Natural killer cell (primary cell): Measurements from ENCODE around the gene GPBP1L1. TPM values are rescaled to one million over a fixed set of nuclear protein-coding genes. Genes with fewer than 3 reads are reported as not detected.

Source experiments
- ATAC-seq, 3 donors: fragments of 150-1000 bp in 2 of 3; fragments of 200-7000 bp in 1 of 3; cut with Tn5 transposase; 1 replicate in 1 of 3; 2 replicates in 2 of 3; pipeline ENCODE4 v1.10.0; 2021; ENCODE audit warnings: mild to moderate bottlenecking in 2 of 3, moderate library complexity in 2 of 3
- DNase-seq, 2 donors: peaks; one replicate each; pipeline versions ENCODE4 v3.0.0 to v3.0.0-alpha.2; 2013 to 2021; ENCODE audit warnings: mixed read lengths in 1 of 2
- H3K27ac ChIP-seq: one replicate; pipeline ENCODE4 v1.5.1; 2013; ENCODE audit warnings: mild to moderate bottlenecking, low read length
- H3K27me3 ChIP-seq: one replicate; pipeline ENCODE4 v1.6.1; 2013; ENCODE audit warnings: low read length; ENCODE audit not compliant: control insufficient read depth, insufficient read depth
- H3K36me3 ChIP-seq: one replicate; pipeline ENCODE4 v1.6.1; 2013; ENCODE audit warnings: low read length; ENCODE audit not compliant: control insufficient read depth, insufficient read depth
- H3K4me1 ChIP-seq: one replicate; pipeline ENCODE4 v1.6.1; 2013; ENCODE audit warnings: low read length; ENCODE audit not compliant: control insufficient read depth, insufficient read depth
- H3K4me3 ChIP-seq: one replicate; pipeline ENCODE4 v1.5.1; 2013; ENCODE audit warnings: low read length
- H3K9me3 ChIP-seq: one replicate; pipeline ENCODE4 v1.6.1; 2013; ENCODE audit warnings: low read length; ENCODE audit not compliant: control insufficient read depth, insufficient read depth
- H3K27ac Mint-ChIP-seq, 2 donors: one replicate each; pipeline ENCODE4 v1.8.0; 2022; ENCODE audit warnings: mild to moderate bottlenecking in 2 of 2, mixed read lengths in 2 of 2, moderate library complexity in 1 of 2
- H3K27me3 Mint-ChIP-seq, 2 donors: one replicate each; pipeline ENCODE4 v1.8.0; 2022; ENCODE audit warnings: low read depth in 2 of 2, mixed read lengths in 2 of 2
- H3K36me3 Mint-ChIP-seq: one replicate; pipeline ENCODE4 v1.8.0; 2022; ENCODE audit warnings: mixed read lengths
- H3K4me1 Mint-ChIP-seq, 2 donors: one replicate each; pipeline ENCODE4 v1.8.0; 2022; ENCODE audit warnings: mixed read lengths in 2 of 2
- H3K4me3 Mint-ChIP-seq: one replicate; pipeline ENCODE4 v1.8.0; 2022; ENCODE audit warnings: mild to moderate bottlenecking, moderate library complexity, mixed read lengths
- H3K9me3 Mint-ChIP-seq, 2 donors: one replicate each; pipeline ENCODE4 v1.8.0; 2022; ENCODE audit warnings: mixed read lengths in 2 of 2
- CTCF ChIP-seq: fragments of 200-600 bp; IDR thresholded peaks from one replicate; pipeline ENCODE4 v1.8.0; 2022; ENCODE audit warnings: antibody characterized with exemption
- WGBS: methylation state at CpG from one replicate; pipeline ENCODE4 v1.1.7; 2013; ENCODE audit warnings: missing lambda C conversion rate; ENCODE audit not compliant: insufficient coverage; 5-methylcytosine and 5-hydroxymethylcytosine counted together
- intact Hi-C: fragments of 100-400 bp; cut with micrococcal nuclease; formaldehyde crosslinking; loops from one replicate; pipeline ENCODE4 v1.14.2; 2022
- total RNA-seq, 4 donors: library from RNA; stranded (reverse); fragments of 120-200 nt in 1 of 4; gene quantifications; one replicate each; pipeline versions ENCODE4 v1.2.3 to v1.2.4, GENCODE V29; 2013 to 2022

Gene GPBP1L1
- total RNA-seq, 3 donors from 2014 or later (not counting 1 experiment from before 2014, with no cell fraction given): 144 to 176 (median 153) TPM

- H3K36me3 ChIP-seq: peaks cover 26% of the 10 kb centered on the region
- WGBS: 94% methylated on average over 4 of the region's 4 CpGs
Observed at GRCh38 chr1:45594412-45594811, 91.9 kb downstream of the GPBP1L1 start.

GRCh38 chr1:45589861-45590260, 96.5 kb downstream of the GPBP1L1 start:
- Histone ChIP-seq H3K9me3 (no peaks in the 10 kb centered on the region), H3K27me3 (no peaks in the 10 kb centered on the region), H3K27ac (no peak overlapping the region), H3K4me1 (peaks cover 21% of the 10 kb centered on the region), H3K36me3 (peaks cover 16% of the 10 kb centered on the region), H3K4me3 (no peak overlapping the region)
- Mint-ChIP-seq H3K9me3 (no peaks in the 10 kb centered on the region), H3K27ac (no peak overlapping the region), H3K4me1 (peaks cover 30 to 31% of the 10 kb centered on the region in 2 donors), H3K4me3 (no peak overlapping the region), H3K27me3 (no peaks in the 10 kb centered on the region), H3K36me3 (no peaks in the 10 kb centered on the region)
- no peak for ATAC-seq
- WGBS: 46% methylated on average over 1 of the region's 1 CpG
- no peak for DNase-seq
- intact Hi-C loops: loop anchor here (10.0 kb wide), 1 partner anchor 855 kb away; the partner anchor contains the start of genes KIF2C and RNU5D-1
- no peak for TF ChIP-seq CTCF

More at GRCh38 chr1:45594412-45594811, 91.9 kb downstream of the GPBP1L1 start:
- Histone ChIP-seq H3K4me3 (no peak overlapping the region), H3K4me1 (no peaks in the 10 kb centered on the region), H3K27ac (no peak overlapping the region), H3K9me3 (no peaks in the 10 kb centered on the region), H3K27me3 (no peaks in the 10 kb centered on the region)
- no peak for TF ChIP-seq CTCF
- intact Hi-C loops: no loop called here
- H3K4me3 Mint-ChIP-seq: no peak overlapping the region
- H3K9me3 Mint-ChIP-seq: no peaks in the 10 kb centered on the region
- H3K27ac Mint-ChIP-seq: no peak overlapping the region
- DNase-seq (no peak), ATAC-seq (no peak)
- H3K4me1 Mint-ChIP-seq: peaks cover 13 to 18% of the 10 kb centered on the region in 2 donors
- no peaks in the 10 kb centered on the region for H3K27me3 Mint-ChIP-seq
- H3K36me3 Mint-ChIP-seq: no peaks in the 10 kb centered on the region

- Mint-ChIP-seq H3K4me3 (peak overlapping the region; percentile 99), H3K27ac (peak overlapping the region; percentile 92 to 99), H3K9me3 (no peaks in the 10 kb centered on the region), H3K27me3 (no peaks in the 10 kb centered on the region), H3K36me3 (peaks cover 5% of the 10 kb centered on the region), H3K4me1 (peaks cover 40 to 44% of the 10 kb centered on the region in 2 donors)
- H3K4me3 ChIP-seq: no peak overlapping the region
- no peaks in the 10 kb centered on the region for H3K27me3 ChIP-seq
- H3K4me1 ChIP-seq: peaks cover 27% of the 10 kb centered on the region
- H3K27ac ChIP-seq: peak overlapping the region; percentile 91
- H3K36me3 ChIP-seq: peaks cover 3% of the 10 kb centered on the region
- intact Hi-C loops: loop anchor here (10.0 kb wide), 1 partner anchor 852 kb away; the partner anchor contains the start of genes KIF2C and RNU5D-1
- no peak for ATAC-seq
- WGBS: 51% methylated on average over 3 of the region's 4 CpGs
- H3K9me3 ChIP-seq: no peaks in the 10 kb centered on the region
- TF ChIP-seq CTCF: no peak
- DNase-seq: no peak
Observed at GRCh38 chr1:45586769-45587168, 99.6 kb downstream of the GPBP1L1 start.
